GM12878 (cell line): ENCODE data around the gene RNASEH2B. TPM values are rescaled to one million over a fixed set of nuclear protein-coding genes. Genes with fewer than 3 reads are reported as not detected.
A peak's percentile ranks its signal among the peaks of the same experiment; 100 is the strongest.

Source experiments
- ATAC-seq: fragments of 200-7000 bp; cut with Tn5 transposase; 3 replicates; pipeline ENCODE4 v1.9.1; 2020; ENCODE audit warnings: mild to moderate bottlenecking, moderate library complexity
- BruUV-seq: library from RNA; stranded (reverse); fragments of 400-500 nt; replicated peaks from 2 replicates; lab custom pipeline; 2021; lab: Mats Ljungman, UMichigan
- CTCF ChIA-PET: fragments of 300-600 bp; sonication (Branson Sonifier 250); formaldehyde crosslinking; extraction: SDS; loops from one replicate; lab custom pipeline; 2021; ENCODE audit warnings: inconsistent platforms; lab: Yijun Ruan, JAX
- POLR2A ChIA-PET: fragments of 350-600 bp; formaldehyde crosslinking; extraction: SDS; loops from one replicate; lab custom pipeline; 2021; ENCODE audit warnings: inconsistent platforms; lab: Charles Lee
- RAD21 ChIA-PET: fragments of 300-600 bp; sonication (Branson Sonifier 250); formaldehyde crosslinking; loops from one replicate; lab custom pipeline; 2023; ENCODE audit warnings: antibody characterized with exemption; ENCODE audit not compliant: unreplicated experiment; lab: Charles Lee
- SMC1A ChIA-PET: fragments of 300-600 bp; sonication (Branson Sonifier 250); formaldehyde crosslinking; loops from one replicate; lab custom pipeline; 2023; ENCODE audit not compliant: unreplicated experiment, uncharacterized antibody; lab: Charles Lee
- DNase-seq: peaks from one replicate; pipeline ENCODE4 v3.0.0-alpha.2; 2011; ENCODE audit warnings: low read depth, low spot score
- FAIRE-seq: peaks from 3 replicates; lab custom pipeline; 2011; peaks lifted over from hg19 to GRCh38; lab: Jason Lieb, UNC
- H2AFZ ChIP-seq: 2 replicates; pipeline ENCODE4 v1.6.0; 2011; ENCODE audit warnings: low read depth, low read length, control low read depth; ENCODE audit not compliant: control insufficient read depth
- H3K27ac ChIP-seq: 2 replicates; pipeline ENCODE4 v1.5.1; 2011; ENCODE audit warnings: control low read depth; ENCODE audit not compliant: control insufficient read depth, insufficient read depth
- H3K27me3 ChIP-seq, 2 experiments: replicated peaks in 1 of 2; 2 replicates each; pipeline versions ENCODE4 v1.6.0 to v1.6.1; 2011; ENCODE audit warnings: low read length in 1 of 2; ENCODE audit not compliant: control insufficient read depth in 2 of 2, insufficient read depth in 2 of 2
- H3K36me3 ChIP-seq, 2 experiments: 2 replicates each; pipeline ENCODE4 v1.5.1; 2011; ENCODE audit warnings: low read length in 1 of 2; ENCODE audit not compliant: control insufficient read depth in 2 of 2, insufficient read depth in 2 of 2
- H3K4me1 ChIP-seq: 2 replicates; pipeline ENCODE4 v1.6.1; 2011; ENCODE audit warnings: mild to moderate bottlenecking, low read length, moderate library complexity, mixed read lengths; ENCODE audit not compliant: control insufficient read depth, insufficient read depth
- H3K4me2 ChIP-seq: 2 replicates; pipeline ENCODE4 v1.6.0; 2011; ENCODE audit warnings: control low read depth; ENCODE audit not compliant: control insufficient read depth, insufficient read depth
- H3K4me3 ChIP-seq: fragments of 200-600 bp; sonication (generic); 2 replicates; pipeline ENCODE4 v1.5.1; 2016
- H3K79me2 ChIP-seq: 2 replicates; pipeline ENCODE4 v1.6.0; 2011; ENCODE audit warnings: low read length; ENCODE audit not compliant: control insufficient read depth, insufficient read depth
- H3K9ac ChIP-seq: 2 replicates; pipeline ENCODE4 v1.8.0; 2011; ENCODE audit warnings: low read length, control low read depth, mixed read lengths; ENCODE audit not compliant: control insufficient read depth, insufficient read depth
- H3K9me3 ChIP-seq: replicated peaks from 3 replicates; pipeline ENCODE4 v1.5.1; 2011; ENCODE audit warnings: mild to moderate bottlenecking, low read length; ENCODE audit not compliant: control insufficient read depth, insufficient read depth
- H4K20me1 ChIP-seq: 2 replicates; pipeline ENCODE4 v1.6.0; 2011; ENCODE audit not compliant: control insufficient read depth, insufficient read depth
- BCL11A ChIP-seq: IDR thresholded peaks from 2 replicates; pipeline ENCODE4 v1.6.1; 2011; ENCODE audit warnings: low read depth, low read length
- BHLHE40 ChIP-seq, 2 experiments: fragments of 450-650 bp in 1 of 2; IDR thresholded peaks; 2 replicates each; pipeline ENCODE4 v1.6.1; 2011 to 2017; ENCODE audit warnings: low read depth in 2 of 2, borderline replicate concordance in 1 of 2, improper control_type of control experiment in 1 of 2, low read length in 1 of 2, mild to moderate bottlenecking in 1 of 2
- EED ChIP-seq: sonication (generic); IDR thresholded peaks from 2 replicates; pipeline ENCODE4 v1.6.1; 2016; ENCODE audit warnings: antibody characterized with exemption, low read depth
- ETV6 ChIP-seq, 2 experiments: fragments of 450-650 bp in 1 of 2; IDR thresholded peaks in 1 of 2; conservative IDR thresholded peaks in 1 of 2; 2 replicates each; pipeline ENCODE4 v1.6.1; 2014; ENCODE audit warnings: antibody characterized with exemption in 1 of 2, borderline replicate concordance in 1 of 2, low read depth in 1 of 2, mild to moderate bottlenecking in 1 of 2, moderate library complexity in 1 of 2
- IKZF1 ChIP-seq: fragments of 450-650 bp; conservative IDR thresholded peaks from 2 replicates; pipeline ENCODE4 v1.6.1; 2017; ENCODE audit warnings: antibody characterized with exemption, mild to moderate bottlenecking
- IKZF2 ChIP-seq, 2 experiments: fragments of 450-650 bp; IDR thresholded peaks; 2 replicates each; pipeline ENCODE4 v1.6.1; 2017; ENCODE audit warnings: mild to moderate bottlenecking in 2 of 2, moderate library complexity in 2 of 2
- NFXL1 ChIP-seq: fragments of 450-650 bp; IDR thresholded peaks from 2 replicates; pipeline ENCODE4 v1.6.1; 2017; ENCODE audit warnings: antibody characterized with exemption, mild to moderate bottlenecking, borderline replicate concordance
- NR2C2 ChIP-seq: IDR thresholded peaks from 2 replicates; pipeline ENCODE4 v1.6.1; 2011; ENCODE audit warnings: borderline replicate concordance, low read depth; ENCODE audit not compliant: control insufficient read depth, insufficient read length
- PML ChIP-seq: IDR thresholded peaks from 2 replicates; pipeline ENCODE4 v1.6.1; 2012; ENCODE audit warnings: low read length, inconsistent platforms
- POLR2A ChIP-seq: IDR thresholded peaks from 2 replicates; pipeline ENCODE4 v1.6.1; 2011; ENCODE audit warnings: low read depth, mild to moderate bottlenecking, low read length
- POLR2AphosphoS5 ChIP-seq: IDR thresholded peaks from 2 replicates; pipeline ENCODE4 v1.6.1; 2011; ENCODE audit warnings: mild to moderate bottlenecking, low read length, inconsistent platforms
- POU2F2 ChIP-seq: IDR thresholded peaks from 3 replicates; pipeline ENCODE4 v1.6.1; 2011; ENCODE audit warnings: low read depth, mild to moderate bottlenecking, low read length, borderline replicate concordance
- RAD51 ChIP-seq: fragments of 450-650 bp; IDR thresholded peaks from 2 replicates; pipeline ENCODE4 v1.6.1; 2016; ENCODE audit warnings: moderate library complexity, mild to moderate bottlenecking, inconsistent platforms
- RCOR1 ChIP-seq: conservative IDR thresholded peaks from 2 replicates; pipeline ENCODE4 v1.6.1; 2012; ENCODE audit warnings: low read depth, low read length, improper control_type of control experiment
- USF1 ChIP-seq: IDR thresholded peaks from 2 replicates; pipeline ENCODE4 v1.6.1; 2011; ENCODE audit warnings: borderline replicate concordance, low read depth, mild to moderate bottlenecking, moderate library complexity, mixed read lengths, low read length; ENCODE audit not compliant: insufficient read depth; ENCODE audit errors: extremely low read length
- USF2 ChIP-seq: IDR thresholded peaks from 2 replicates; pipeline ENCODE4 v1.6.1; 2011; ENCODE audit warnings: low read depth, low read length, improper control_type of control experiment, borderline replicate concordance
- ZNF274 ChIP-seq: IDR thresholded peaks from one replicate; pipeline ENCODE4 v1.8.0; 2011; ENCODE audit not compliant: insufficient read length, insufficient read depth
- ZNF687 ChIP-seq: fragments of 450-650 bp; IDR thresholded peaks from 2 replicates; pipeline ENCODE4 v1.6.1; 2017; ENCODE audit warnings: mild to moderate bottlenecking, moderate library complexity
- WGBS: methylation state at CpG from one replicate; pipeline ENCODE4 v1.1.6; 2016; ENCODE audit warnings: low lambda C conversion rate; ENCODE audit not compliant: insufficient replicate concordance, insufficient coverage; ENCODE audit errors: missing lambda C conversion rate; 5-methylcytosine and 5-hydroxymethylcytosine counted together
- in situ Hi-C: fragments of 300-500 bp; cut with MboI; formaldehyde crosslinking; loops from 9 replicates; pipeline ENCODE4 v1.14.3; 2018; ENCODE audit warnings: mixed read lengths
- intact Hi-C: fragments of 100-400 bp; cut with micrococcal nuclease; formaldehyde crosslinking; loops from one replicate; pipeline ENCODE4 v1.14.2; 2022; ENCODE audit not compliant: unreplicated experiment
- polyA plus RNA-seq, 11 experiments: library from polyadenylated mRNA; depleted of rRNA in 4 of 11; unstranded in 6 of 11; stranded (reverse) in 5 of 11; fragments of >200 nt; fragmentation: Nextera tagmentation in 4 of 11; fragmentation: Illumina TruSeq in 1 of 11; extraction: Ambion mirVana in 4 of 11; extraction: Trizol in 1 of 11; gene quantifications; 1 replicate in 1 of 11; 2 replicates in 10 of 11; pipeline versions ENCODE4 v1.2.1 to v1.2.3, GENCODE V29; 2011 to 2016; ENCODE audit warnings: inconsistent platforms in 2 of 11, missing spikeins in 2 of 11, low read depth in 1 of 11
- total RNA-seq, 4 experiments: library from RNA; depleted of rRNA in 3 of 4; stranded (reverse); fragments of >200 nt in 3 of 4; fragmentation: Illumina TruSeq in 1 of 4; extraction: Trizol in 1 of 4; gene quantifications; 2 replicates each; pipeline versions ENCODE4 v1.2.1 to v1.2.3, GENCODE V29; 2013 to 2021

RNASEH2B gene
- total and polyA plus RNA-seq, 10 of the 15 experiments (the other 5 are each of a cell fraction or from before 2014, with no cell fraction given) = 64.9 to 148 (median 97.3) TPM

- Histone ChIP-seq H3K4me1 (peaks cover 21% of the 10 kb centered on the region), H3K4me2 (peak overlapping the region; percentile 35), H3K9ac (peak overlapping the region; percentile 52; the same call in 1 of the 2 replicates), H3K79me2 (peaks cover 85% of the 10 kb centered on the region), H4K20me1 (no peaks in the 10 kb centered on the region), H3K4me3 (peak overlapping the region; percentile 61; the same call in 1 of the 2 replicates), H3K27ac (peak overlapping the region; percentile 70), H3K36me3 (no peaks in the 10 kb centered on the region), H2AFZ (peak overlapping the region; percentile 72), H3K9me3 (peaks cover 4% of the 10 kb centered on the region), H3K27me3 (no peaks in the 10 kb centered on the region)
- TF ChIP-seq ZNF274 (no peak), POU2F2 (no peak), BCL11A (0 out of 2 replicates have a peak, but pooled peaks have one; percentile 4), POLR2AphosphoS5 (peak; percentile 72), POLR2A (peak; percentile 49; the same call in 1 of the 2 replicates), ZNF687 (peak; percentile 50; the same call in 1 of the 2 replicates), BHLHE40 (IDR thresholded peaks at IDR 0.05; ENCODE audit: borderline replicate concordance in 1 of 2, low read depth in 2 of 2, low read length in 1 of 2) (peak; percentile 67 to 75; a peak in 3 of 4 replicates), PML (0 out of 2 replicates have a peak, but pooled peaks have one; percentile 16), ETV6 (conservative IDR thresholded peaks at IDR 0.05 in 1 of 2, IDR thresholded peaks at IDR 0.05 in 1 of 2; ENCODE audit: borderline replicate concordance in 1 of 2, low read depth in 1 of 2) (0 out of 4 replicates have a peak, but pooled peaks of 1 of the 2 experiments have one; percentile 31), RAD51 (peak; percentile 77), USF1 (peak; percentile 49), USF2 (peak; percentile 9; the same call in 1 of the 2 replicates), NFXL1 (no peak), IKZF1 (peak; percentile 50; the same call in 1 of the 2 replicates), NR2C2 (no peak), IKZF2 (IDR thresholded peaks at IDR 0.05) (peak; percentile 40 to 54; a peak in 1 of 4 replicates), RCOR1 (no peak), EED (peak; percentile 27; the same call in 1 of the 2 replicates)
- BruUV-seq = no TSS peak
- intact Hi-C loops = no loop called here
- no peak for FAIRE-seq
- POLR2A ChIA-PET = interaction anchor here (1.1 kb wide), 1 partner anchor 832 kb away, joined by 3 read pairs; no protein-coding TSS in a partner anchor
- DNase-seq = no peak
- RAD21 ChIA-PET = interaction anchor here (0.9 to 3.8 kb wide), 5 partner anchors 24 to 940 kb away, joined by 3 to 21 read pairs (median 3); no protein-coding TSS in a partner anchor
- 24% methylated on average over 2 of the region's 2 CpGs for WGBS
- in situ Hi-C loops = loop anchor here (10.0 kb wide), 1 partner anchor 322 kb away; no protein-coding TSS in a partner anchor
- CTCF ChIA-PET = interaction anchor here (1.0 to 2.6 kb wide), 4 partner anchors 17 to 832 kb away, joined by 3 to 8 read pairs (median 3); no protein-coding TSS in a partner anchor
- SMC1A ChIA-PET = interaction anchor here (0.9 to 3.4 kb wide), 10 partner anchors 9 to 919 kb away, joined by 3 to 50 read pairs (median 4); no protein-coding TSS in a partner anchor
- ATAC-seq = peak; percentile 31
Observed at GRCh38 chr13:50916701-50917184, 7.2 kb downstream of the RNASEH2B start.
